Transverse colon (tissue), 4 donors: Measurements from ENCODE around the gene TWIST2.

ENCODE experiments used
- EP300 ChIP-seq: sonication (generic); formaldehyde crosslinking; IDR thresholded peaks from one replicate; pipeline ENCODE4 v1.6.1; 2017; ENCODE audit warnings: antibody characterized with exemption, low read depth
- POLR2AphosphoS5 ChIP-seq, 3 donors: sonication (generic); formaldehyde crosslinking; IDR thresholded peaks; one replicate each; pipeline ENCODE4 v1.6.1; 2016; ENCODE audit warnings: antibody characterized with exemption in 3 of 3
- TF ChIP-seq, protein P1 (sequence below), 5 experiments: fragments of 200-600 bp in 3 of 5; fragments of 450-650 bp in 2 of 5; sonication (generic) in 3 of 5; IDR thresholded peaks; 1 replicate in 2 of 5; 2 replicates in 3 of 5; pipeline ENCODE4 v1.5.1; 2016 to 2017; ENCODE audit warnings: antibody characterized with exemption in 5 of 5, inconsistent platforms in 3 of 5, mild to moderate bottlenecking in 2 of 5, moderate library complexity in 1 of 5

DNA sequence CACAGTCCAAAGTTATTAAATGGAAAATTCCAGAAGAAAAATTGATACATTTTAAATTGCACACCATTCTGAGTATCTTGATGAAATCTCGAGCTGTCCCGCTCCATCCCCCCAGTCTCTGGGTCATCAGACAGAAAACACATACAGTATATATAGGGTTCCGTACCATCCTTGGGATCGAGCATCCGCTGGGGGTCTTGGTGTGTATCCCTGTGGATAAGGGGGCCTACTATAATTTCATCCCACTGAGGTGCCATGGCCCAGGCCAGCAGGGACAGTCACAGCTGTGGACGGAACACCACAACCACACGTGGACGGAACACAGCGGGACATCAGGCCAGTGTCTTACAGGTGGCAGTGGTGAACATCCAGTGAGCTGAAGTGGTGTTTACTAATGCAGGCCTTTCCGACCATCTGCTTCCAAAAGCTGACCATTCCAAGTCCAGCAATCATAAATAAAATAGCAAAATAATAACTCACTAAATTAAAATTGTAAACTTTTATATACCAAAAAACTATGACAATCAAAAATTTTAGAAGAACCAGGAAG is 14.0 kb downstream of the TWIST2 start:
- TF ChIP-seq POLR2AphosphoS5 (IDR thresholded peaks at IDR 0.05) (no peak), EP300 (no peak)
- TF ChIP-seq, protein P1, sequence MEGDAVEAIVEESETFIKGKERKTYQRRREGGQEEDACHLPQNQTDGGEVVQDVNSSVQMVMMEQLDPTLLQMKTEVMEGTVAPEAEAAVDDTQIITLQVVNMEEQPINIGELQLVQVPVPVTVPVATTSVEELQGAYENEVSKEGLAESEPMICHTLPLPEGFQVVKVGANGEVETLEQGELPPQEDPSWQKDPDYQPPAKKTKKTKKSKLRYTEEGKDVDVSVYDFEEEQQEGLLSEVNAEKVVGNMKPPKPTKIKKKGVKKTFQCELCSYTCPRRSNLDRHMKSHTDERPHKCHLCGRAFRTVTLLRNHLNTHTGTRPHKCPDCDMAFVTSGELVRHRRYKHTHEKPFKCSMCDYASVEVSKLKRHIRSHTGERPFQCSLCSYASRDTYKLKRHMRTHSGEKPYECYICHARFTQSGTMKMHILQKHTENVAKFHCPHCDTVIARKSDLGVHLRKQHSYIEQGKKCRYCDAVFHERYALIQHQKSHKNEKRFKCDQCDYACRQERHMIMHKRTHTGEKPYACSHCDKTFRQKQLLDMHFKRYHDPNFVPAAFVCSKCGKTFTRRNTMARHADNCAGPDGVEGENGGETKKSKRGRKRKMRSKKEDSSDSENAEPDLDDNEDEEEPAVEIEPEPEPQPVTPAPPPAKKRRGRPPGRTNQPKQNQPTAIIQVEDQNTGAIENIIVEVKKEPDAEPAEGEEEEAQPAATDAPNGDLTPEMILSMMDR (IDR thresholded peaks at IDR 0.05), result no peak
